Parathyroid adenoma (tissue), 2 donors: Measurements from ENCODE around the gene WASF3.

Source experiments
- H2AFZ ChIP-seq: fragments of 300-600 bp; sonication (generic); one replicate; pipeline ENCODE4 v1.7.0; 2017; ENCODE audit warnings: antibody characterized with exemption, mild to moderate bottlenecking
- H3K27ac ChIP-seq: fragments of 300-600 bp; sonication (generic); one replicate; pipeline ENCODE4 v1.7.0; 2017
- H3K27me3 ChIP-seq: fragments of 300-600 bp; sonication (generic); one replicate; pipeline ENCODE4 v1.7.0; 2017; ENCODE audit warnings: low read length; ENCODE audit not compliant: control insufficient read depth, insufficient read depth
- H3K36me3 ChIP-seq: fragments of 300-600 bp; sonication (generic); one replicate; pipeline ENCODE4 v1.7.0; 2017; ENCODE audit warnings: low read length; ENCODE audit not compliant: control insufficient read depth, insufficient read depth
- H3K4me1 ChIP-seq: fragments of 300-600 bp; sonication (generic); one replicate; pipeline ENCODE4 v1.7.0; 2017; ENCODE audit warnings: control low read depth
- H3K4me2 ChIP-seq: fragments of 300-600 bp; sonication (generic); one replicate; pipeline ENCODE4 v1.7.0; 2017; ENCODE audit warnings: low read length
- H3K4me3 ChIP-seq: fragments of 300-600 bp; sonication (generic); one replicate; pipeline ENCODE4 v1.7.0; 2017; ENCODE audit warnings: low read depth, low read length
- H3K79me2 ChIP-seq: fragments of 300-600 bp; sonication (generic); one replicate; pipeline ENCODE4 v1.7.0; 2017; ENCODE audit warnings: control low read depth
- H3K9ac ChIP-seq: fragments of 300-600 bp; sonication (generic); one replicate; pipeline ENCODE4 v1.7.0; 2017; ENCODE audit warnings: mild to moderate bottlenecking
- H3K9me3 ChIP-seq: fragments of 300-600 bp; sonication (generic); one replicate; pipeline ENCODE4 v1.7.0; 2017; ENCODE audit warnings: low read length; ENCODE audit not compliant: control insufficient read depth
- CTCF ChIP-seq: fragments of 300-600 bp; sonication (generic); IDR thresholded peaks from one replicate; pipeline ENCODE4 v1.7.0; 2017; ENCODE audit warnings: antibody characterized with exemption, mild to moderate bottlenecking
- donor health status: primary hyperparathyroidism.

Gene WASF3

GRCh38 chr13:26589754-26590153 lies 32.3 kb downstream of the WASF3 start:
- H3K4me3 ChIP-seq, result no peak overlapping the region

GRCh38 chr13:26590379-26590778 lies 32.9 kb downstream of the WASF3 start:
- Histone ChIP-seq H3K4me2 (no peak overlapping the region), H3K36me3 (no peaks in the 10 kb centered on the region), H3K27ac (no peak overlapping the region), H2AFZ (no peak overlapping the region), H3K9ac (no peak overlapping the region), H3K9me3 (no peaks in the 10 kb centered on the region), H3K4me1 (no peaks in the 10 kb centered on the region), H3K79me2 (no peaks in the 10 kb centered on the region), H3K27me3 (no peaks in the 10 kb centered on the region), H3K4me3 (no peak overlapping the region)
- no peak for TF ChIP-seq CTCF

More at GRCh38 chr13:26589754-26590153, 32.3 kb downstream of the WASF3 start:
- Histone ChIP-seq H3K4me2 (no peak overlapping the region), H3K27ac (no peak overlapping the region), H3K9ac (no peak overlapping the region), H3K4me1 (no peaks in the 10 kb centered on the region), H3K79me2 (no peaks in the 10 kb centered on the region), H2AFZ (no peak overlapping the region), H3K36me3 (no peaks in the 10 kb centered on the region), H3K9me3 (no peaks in the 10 kb centered on the region), H3K27me3 (no peaks in the 10 kb centered on the region)
- no peak for TF ChIP-seq CTCF

- TF ChIP-seq CTCF, result no peak
Measured at GRCh38 chr13:26590951-26591350, 33.5 kb downstream of the WASF3 start.

GRCh38 chr13:26591672-26592071 lies 34.2 kb downstream of the WASF3 start:
- H3K4me3 ChIP-seq, result no peak overlapping the region
- H3K4me1 ChIP-seq, result no peaks in the 10 kb centered on the region
- no peaks in the 10 kb centered on the region for H3K9me3 ChIP-seq
- no peaks in the 10 kb centered on the region for H3K27me3 ChIP-seq
- no peak overlapping the region for H2AFZ ChIP-seq
- no peak overlapping the region for H3K9ac ChIP-seq
- H3K36me3 ChIP-seq, result no peaks in the 10 kb centered on the region
- H3K27ac ChIP-seq, result no peak overlapping the region
- TF ChIP-seq CTCF, result no peak
- no peak overlapping the region for H3K4me2 ChIP-seq
- H3K79me2 ChIP-seq, result no peaks in the 10 kb centered on the region

More at GRCh38 chr13:26590951-26591350, 33.5 kb downstream of the WASF3 start:
- no peaks in the 10 kb centered on the region for H3K4me1 ChIP-seq
- no peaks in the 10 kb centered on the region for H3K79me2 ChIP-seq
- no peaks in the 10 kb centered on the region for H3K36me3 ChIP-seq
- H3K9ac ChIP-seq, result no peak overlapping the region
- no peak overlapping the region for H3K4me2 ChIP-seq
- no peaks in the 10 kb centered on the region for H3K9me3 ChIP-seq
- no peak overlapping the region for H3K27ac ChIP-seq
- H3K4me3 ChIP-seq, result no peak overlapping the region
- no peaks in the 10 kb centered on the region for H3K27me3 ChIP-seq
- H2AFZ ChIP-seq, result no peak overlapping the region

GRCh38 chr13:26593661-26594060 lies 36.2 kb downstream of the WASF3 start:
- Histone ChIP-seq H3K9ac (no peak overlapping the region), H3K4me2 (no peak overlapping the region), H3K9me3 (no peaks in the 10 kb centered on the region), H3K4me1 (no peaks in the 10 kb centered on the region), H2AFZ (no peak overlapping the region), H3K4me3 (no peak overlapping the region), H3K79me2 (peaks cover 2% of the 10 kb centered on the region), H3K27me3 (no peaks in the 10 kb centered on the region), H3K36me3 (no peaks in the 10 kb centered on the region), H3K27ac (no peak overlapping the region)
- TF ChIP-seq CTCF, result no peak
